ENCODE measurements around the gene NKAIN2. TPM values are rescaled to one million over a fixed set of nuclear protein-coding genes. Genes with fewer than 3 reads are reported as not detected.

Gene NKAIN2
- total RNA-seq, 1 experiment from 2014 or later = 1.1 TPM

DNA sequence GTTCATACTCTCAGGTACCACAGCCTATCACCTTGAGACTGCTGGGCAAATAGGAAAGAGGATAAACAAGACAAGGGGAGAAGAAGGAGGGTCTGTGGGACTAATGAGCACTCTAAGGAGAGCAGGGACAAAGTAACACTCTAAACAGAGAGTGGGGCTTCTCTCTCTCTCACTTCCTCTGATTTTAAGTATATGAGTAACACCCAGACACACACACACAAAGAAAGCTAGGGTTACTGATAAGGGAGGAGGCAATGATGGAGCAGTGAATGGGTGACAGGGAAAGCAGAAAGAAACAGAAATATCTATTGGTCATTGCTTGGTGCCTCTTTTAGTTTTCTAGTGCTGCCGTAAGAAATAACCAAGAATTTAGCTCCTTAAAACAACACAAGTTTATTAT, 1062.4 kb downstream of the NKAIN2 start:
- Histone ChIP-seq H3K4me3 (ENCODE audit: insufficient read depth, low read depth, low read length) (no peak overlapping the region), H3K27me3 (ENCODE audit: control insufficient read depth, insufficient read depth, low read length) (no peaks in the 10 kb centered on the region), H3K36me3 (replicated peaks; ENCODE audit: control insufficient read depth, insufficient read depth, low read length) (no peaks in the 10 kb centered on the region)
- no peak for DNase-seq

DNA sequence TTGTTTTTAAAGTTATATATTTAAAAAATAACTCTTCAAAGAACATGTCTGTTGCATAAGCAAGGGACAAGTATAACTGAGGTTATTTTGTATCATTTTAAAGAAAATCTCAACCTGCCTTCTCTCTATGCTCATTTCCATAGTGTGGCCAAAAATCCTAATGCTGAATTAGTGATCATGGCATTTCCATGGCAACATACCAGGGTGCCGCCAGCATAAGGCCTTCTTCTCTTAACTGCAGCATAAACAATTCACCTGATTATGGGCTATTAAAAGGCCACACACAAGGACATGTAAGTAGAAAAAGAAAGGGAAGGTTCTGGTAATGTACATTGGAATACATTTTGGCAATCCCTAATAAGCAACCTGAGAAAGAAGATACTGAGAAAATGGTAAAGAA, 1063.5 kb downstream of the NKAIN2 start:
- DNase-seq = no peak
- no peak overlapping the region for H3K4me3 ChIP-seq (ENCODE audit: insufficient read depth, low read depth, low read length)
- H3K27me3 ChIP-seq (ENCODE audit: control insufficient read depth, insufficient read depth, low read length) = no peaks in the 10 kb centered on the region
- H3K36me3 ChIP-seq (replicated peaks; ENCODE audit: control insufficient read depth, insufficient read depth, low read length) = no peaks in the 10 kb centered on the region

GRCh38 chr6:124868481-124868880, 1064.8 kb downstream of the NKAIN2 start:
- no peaks in the 10 kb centered on the region for H3K36me3 ChIP-seq (replicated peaks; ENCODE audit: control insufficient read depth, insufficient read depth, low read length)
- no peak for DNase-seq
- no peaks in the 10 kb centered on the region for H3K27me3 ChIP-seq (ENCODE audit: control insufficient read depth, insufficient read depth, low read length)
- no peak overlapping the region for H3K4me3 ChIP-seq (ENCODE audit: insufficient read depth, low read depth, low read length)

GRCh38 chr6:124869416-124869815, 1065.8 kb downstream of the NKAIN2 start:
- H3K4me3 ChIP-seq (ENCODE audit: insufficient read depth, low read depth, low read length) = no peak overlapping the region
- no peaks in the 10 kb centered on the region for H3K27me3 ChIP-seq (ENCODE audit: control insufficient read depth, insufficient read depth, low read length)
- DNase-seq = no peak
- no peaks in the 10 kb centered on the region for H3K36me3 ChIP-seq (replicated peaks; ENCODE audit: control insufficient read depth, insufficient read depth, low read length)

GRCh38 chr6:124870611-124871459, 1067.2 kb downstream of the NKAIN2 start:
- no peak overlapping the region for H3K4me3 ChIP-seq (ENCODE audit: insufficient read depth, low read depth, low read length)
- no peak for DNase-seq
- H3K36me3 ChIP-seq (replicated peaks; ENCODE audit: control insufficient read depth, insufficient read depth, low read length) = no peaks in the 10 kb centered on the region
- no peaks in the 10 kb centered on the region for H3K27me3 ChIP-seq (ENCODE audit: control insufficient read depth, insufficient read depth, low read length)

GRCh38 chr6:124872361-124873065, 1068.8 kb downstream of the NKAIN2 start:
- DNase-seq = no peak
- Histone ChIP-seq H3K36me3 (replicated peaks; ENCODE audit: control insufficient read depth, insufficient read depth, low read length) (no peaks in the 10 kb centered on the region), H3K4me3 (ENCODE audit: insufficient read depth, low read depth, low read length) (no peak overlapping the region), H3K27me3 (ENCODE audit: control insufficient read depth, insufficient read depth, low read length) (no peaks in the 10 kb centered on the region)

- Histone ChIP-seq H3K4me3 (ENCODE audit: insufficient read depth, low read depth, low read length) (no peak overlapping the region), H3K27me3 (ENCODE audit: control insufficient read depth, insufficient read depth, low read length) (no peaks in the 10 kb centered on the region), H3K36me3 (replicated peaks; ENCODE audit: control insufficient read depth, insufficient read depth, low read length) (no peaks in the 10 kb centered on the region)
- DNase-seq = no peak
Measured at GRCh38 chr6:124873066-124873410, 1069.4 kb downstream of the NKAIN2 start.

Other genes starting within 250 kb of the NKAIN2 start
- gene TRDN, start 166.9 kb upstream of the NKAIN2 start, total RNA-seq (2014; rRNA removed; shearing (Covaris generic)) = 2.7 and 3.4 TPM in 2 replicates

Measured in H7 (cell line).